K562 (cell line): ENCODE data around the gene SLC35E2B. TPM values are rescaled to one million over a fixed set of nuclear protein-coding genes. Genes with fewer than 3 reads are reported as not detected.
A peak's percentile ranks its signal among the peaks of the same experiment; 100 is the strongest.

Experiments
- CBFB ChIP-seq: sonication (generic); formaldehyde crosslinking; IDR thresholded peaks from 2 replicates; pipeline ENCODE4 v1.4.0; 2020; ENCODE audit warnings: mild to moderate bottlenecking, missing genetic modification reagents
- E2F8 ChIP-seq: fragments of 450-650 bp; IDR thresholded peaks from 2 replicates; pipeline ENCODE4 v1.7.1; 2018; ENCODE audit warnings: mild to moderate bottlenecking, low read depth; ENCODE audit not compliant: partially characterized antibody
- FOXP1 ChIP-seq: sonication (generic); formaldehyde crosslinking; IDR thresholded peaks from 2 replicates; pipeline ENCODE4 v1.8.0; 2022; ENCODE audit warnings: mild to moderate bottlenecking, missing genetic modification reagents
- HDAC2 ChIP-seq: fragments of 450-650 bp; IDR thresholded peaks from 2 replicates; pipeline ENCODE4 v1.6.1; 2016; ENCODE audit warnings: mild to moderate bottlenecking
- MEIS2 ChIP-seq: fragments of 450-650 bp; IDR thresholded peaks from 2 replicates; pipeline ENCODE4 v1.6.1; 2014; ENCODE audit warnings: mild to moderate bottlenecking; ENCODE audit not compliant: partially characterized antibody
- NFIC ChIP-seq: fragments of 450-650 bp; IDR thresholded peaks from 2 replicates; pipeline ENCODE4 v1.6.1; 2017; ENCODE audit warnings: mild to moderate bottlenecking, inconsistent platforms
- STAG1 ChIP-seq: sonication (generic); formaldehyde crosslinking; IDR thresholded peaks from 2 replicates; pipeline ENCODE4 v1.5.0; 2020; ENCODE audit warnings: missing genetic modification reagents, borderline replicate concordance
- TAF7 ChIP-seq: fragments of 450-650 bp; IDR thresholded peaks from 2 replicates; pipeline ENCODE4 v1.6.1; 2016; ENCODE audit warnings: missing genetic modification characterization, missing compliant biosample characterization
- ZNF124 ChIP-seq: sonication (generic); formaldehyde crosslinking; IDR thresholded peaks from 2 replicates; pipeline ENCODE4 v1.8.1; 2022; ENCODE audit warnings: missing genetic modification reagents
- ZNF134 ChIP-seq: fragments of 250-450 bp; sonication (Bioruptor Pico); conservative IDR thresholded peaks from 2 replicates; pipeline ENCODE4 v1.4.0; 2020
- ZNF274 ChIP-seq: IDR thresholded peaks from 2 replicates; pipeline ENCODE4 v1.6.1; 2011; ENCODE audit warnings: low read depth, mild to moderate bottlenecking, low read length, moderate library complexity, borderline replicate concordance
- ZNF79 ChIP-seq: fragments of 250-450 bp; sonication (Bioruptor Pico); IDR thresholded peaks from 2 replicates; pipeline ENCODE4 v1.4.0; 2020; ENCODE audit warnings: low read depth, mild to moderate bottlenecking, moderate library complexity
- polyA plus RNA-seq, 8 experiments: library from polyadenylated mRNA; depleted of rRNA in 4 of 8; stranded (reverse) in 5 of 8; unstranded in 3 of 8; fragments of >200 nt; fragmentation: Nextera tagmentation in 2 of 8; fragmentation: Illumina TruSeq in 1 of 8; extraction: Ambion mirVana in 2 of 8; extraction: Trizol in 1 of 8; gene quantifications; 2 replicates each; pipeline versions ENCODE4 v1.2.1 to v1.2.3, GENCODE V29; 2011 to 2014; ENCODE audit warnings: inconsistent platforms in 1 of 8, missing spikeins in 1 of 8
- total RNA-seq, 7 experiments: library from RNA; depleted of rRNA in 6 of 7; stranded (reverse); fragments of >200 nt in 6 of 7; fragmentation: Illumina TruSeq in 2 of 7; extraction: Trizol in 2 of 7; gene quantifications; 2 replicates each; pipeline versions ENCODE4 v1.2.1 to v1.2.3, GENCODE V29; 2011 to 2021; ENCODE audit warnings: low replicate concordance in 1 of 7
- TF ChIP-seq, protein P1 (sequence below): fragments of 250-450 bp; sonication (Bioruptor Pico); IDR thresholded peaks from 2 replicates; pipeline ENCODE4 v1.4.0; 2020; ENCODE audit warnings: borderline replicate concordance
- TF ChIP-seq, protein P2 (sequence below), 2 experiments: IDR thresholded peaks; 2 replicates each; pipeline ENCODE4 v1.6.1; 2011; ENCODE audit warnings: borderline replicate concordance in 1 of 2, control low read depth in 1 of 2, low read depth in 1 of 2, low read length in 1 of 2, mild to moderate bottlenecking in 1 of 2, mixed read lengths in 1 of 2, moderate library complexity in 1 of 2; ENCODE audit not compliant: insufficient read depth in 1 of 2, insufficient read length in 1 of 2, poor library complexity in 1 of 2, severe bottlenecking in 1 of 2; ENCODE audit errors: extremely low read depth in 1 of 2

Gene SLC35E2B
- total and polyA plus RNA-seq, 9 of the 15 experiments (the other 6 are each of a cell fraction or from before 2014, with no cell fraction given) = 4.7 to 44.6 (median 20.7) TPM

- TF ChIP-seq, protein P1, sequence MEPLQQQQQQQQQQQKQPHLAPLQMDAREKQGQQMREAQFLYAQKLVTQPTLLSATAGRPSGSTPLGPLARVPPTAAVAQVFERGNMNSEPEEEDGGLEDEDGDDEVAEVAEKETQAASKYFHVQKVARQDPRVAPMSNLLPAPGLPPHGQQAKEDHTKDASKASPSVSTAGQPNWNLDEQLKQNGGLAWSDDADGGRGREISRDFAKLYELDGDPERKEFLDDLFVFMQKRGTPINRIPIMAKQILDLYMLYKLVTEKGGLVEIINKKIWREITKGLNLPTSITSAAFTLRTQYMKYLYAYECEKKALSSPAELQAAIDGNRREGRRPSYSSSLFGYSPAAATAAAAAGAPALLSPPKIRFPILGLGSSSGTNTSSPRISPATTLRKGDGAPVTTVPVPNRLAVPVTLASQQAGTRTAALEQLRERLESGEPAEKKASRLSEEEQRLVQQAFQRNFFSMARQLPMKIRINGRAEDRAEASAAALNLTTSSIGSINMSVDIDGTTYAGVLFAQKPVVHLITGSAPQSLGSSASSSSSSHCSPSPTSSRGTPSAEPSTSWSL (CRISPR knock-in tag) = peak; percentile 71; the same call in 1 of the 2 replicates
- no peak for TF ChIP-seq ZNF124 (CRISPR knock-in tag)
- TF ChIP-seq CBFB (CRISPR knock-in tag) = 0 out of 2 replicates have a peak, but pooled peaks have one; percentile 57
- TF ChIP-seq MEIS2 = peak; percentile 88
- peak; percentile 61 for TF ChIP-seq TAF7 (tag)
- TF ChIP-seq STAG1 = peak; percentile 61
- no peak for TF ChIP-seq ZNF79 (CRISPR knock-in tag)
- 0 out of 2 replicates have a peak, but pooled peaks have one; percentile 35 for TF ChIP-seq NFIC
- peak; percentile 8; the same call in 1 of the 2 replicates for TF ChIP-seq HDAC2
- TF ChIP-seq, protein P2, sequence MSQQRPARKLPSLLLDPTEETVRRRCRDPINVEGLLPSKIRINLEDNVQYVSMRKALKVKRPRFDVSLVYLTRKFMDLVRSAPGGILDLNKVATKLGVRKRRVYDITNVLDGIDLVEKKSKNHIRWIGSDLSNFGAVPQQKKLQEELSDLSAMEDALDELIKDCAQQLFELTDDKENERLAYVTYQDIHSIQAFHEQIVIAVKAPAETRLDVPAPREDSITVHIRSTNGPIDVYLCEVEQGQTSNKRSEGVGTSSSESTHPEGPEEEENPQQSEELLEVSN (IDR thresholded peaks at IDR 0.05; ENCODE audit: borderline replicate concordance in 1 of 2, extremely low read depth in 1 of 2, insufficient read depth in 1 of 2, insufficient read length in 1 of 2, low read depth in 1 of 2, low read length in 1 of 2, poor library complexity in 1 of 2, severe bottlenecking in 1 of 2) = peak; percentile 40 to 79
- peak; percentile 86 for TF ChIP-seq FOXP1 (CRISPR knock-in tag)
- peak; percentile 86 for TF ChIP-seq E2F8
- no peak for TF ChIP-seq ZNF274
- TF ChIP-seq ZNF134 (CRISPR knock-in tag) = no peak
Observed at GRCh38 chr1:1615256-1616044, 77.1 kb downstream of the SLC35E2B start, which contains the start of gene MIB2 (continued).
